Activated CD8-positive, alpha-beta T cell treated with anti-CD3 and anti-CD28 coated beads for 36 hours (primary cell): Measurements from ENCODE around the gene PVRIG. TPM values are rescaled to one million over a fixed set of nuclear protein-coding genes. Genes with fewer than 3 reads are reported as not detected.
"Not testable (repeated sequence)": the region's sequence is repeated elsewhere in the genome, so short reads cannot be mapped to it uniquely, and the experiment has no call there.

Source experiments
- ATAC-seq: fragments of 200-7000 bp; cut with Tn5 transposase; one replicate; pipeline ENCODE4 v1.10.0; 2021; ENCODE audit warnings: mild to moderate bottlenecking, moderate library complexity
- CTCF ChIA-PET: fragments of 350-600 bp; sonication (Branson Sonifier 250); formaldehyde crosslinking; loops from one replicate; lab custom pipeline; 2021; ENCODE audit warnings: antibody characterized with exemption; lab: Charles Lee
- POLR2A ChIA-PET: fragments of 350-600 bp; sonication (Branson Sonifier 250); formaldehyde crosslinking; loops from one replicate; lab custom pipeline; 2021; ENCODE audit warnings: antibody characterized with exemption; lab: Charles Lee
- DNase-seq: peaks from one replicate; pipeline ENCODE4 v3.0.0-alpha.2; 2020
- H3K27ac Mint-ChIP-seq: one replicate; pipeline ENCODE4 v1.8.0; 2021; ENCODE audit warnings: mild to moderate bottlenecking, mixed read lengths
- H3K27me3 Mint-ChIP-seq: one replicate; pipeline ENCODE4 v1.8.0; 2021; ENCODE audit warnings: mixed read lengths
- H3K36me3 Mint-ChIP-seq: one replicate; pipeline ENCODE4 v1.8.0; 2021; ENCODE audit warnings: low read depth, mixed read lengths
- H3K4me1 Mint-ChIP-seq: one replicate; pipeline ENCODE4 v1.8.0; 2021; ENCODE audit warnings: low read depth, mixed read lengths
- H3K4me3 Mint-ChIP-seq: one replicate; pipeline ENCODE4 v1.8.0; 2021; ENCODE audit warnings: mild to moderate bottlenecking, moderate library complexity, mixed read lengths
- H3K9me3 Mint-ChIP-seq: one replicate; pipeline ENCODE4 v1.8.0; 2021; ENCODE audit warnings: mixed read lengths
- intact Hi-C: fragments of 100-400 bp; cut with micrococcal nuclease; formaldehyde crosslinking; loops from one replicate; pipeline ENCODE4 v1.10.0; 2022
- total RNA-seq, 2 experiments: library from RNA; stranded (reverse); gene quantifications; one replicate each; pipeline ENCODE4 v1.2.3, GENCODE V29; 2021
- TF ChIP-seq, protein P1 (sequence below): fragments of 200-600 bp; IDR thresholded peaks from one replicate; pipeline ENCODE4 v1.8.0; 2022; ENCODE audit warnings: antibody characterized with exemption, mild to moderate bottlenecking

PVRIG gene
- total RNA-seq, 2 experiments from 2014 or later: 29.8 to 30.2 TPM

DNA sequence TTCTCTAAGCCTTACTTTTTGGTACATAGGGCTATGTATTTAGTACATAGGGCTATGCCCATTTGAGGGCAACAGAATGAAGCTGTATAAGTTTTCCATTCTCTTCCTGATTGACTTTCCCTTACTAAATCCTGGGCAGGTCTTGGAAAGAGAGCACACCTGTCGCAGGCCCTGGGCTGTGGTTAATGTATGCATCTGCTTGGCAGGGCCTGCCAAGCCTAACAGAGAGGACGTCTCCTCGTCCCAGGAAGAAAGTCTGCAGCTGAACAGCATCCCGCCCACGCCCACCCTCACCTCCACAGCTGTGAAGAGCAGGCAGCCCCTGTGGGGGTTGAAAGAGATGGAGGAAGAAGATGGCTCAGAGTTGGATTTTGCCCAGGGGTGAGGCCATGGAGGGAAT lies 8.9 kb upstream of the PVRIG start:
- CTCF ChIA-PET: interaction anchor here (0.6 to 7.7 kb wide), 9 partner anchors 17 to 129 kb away, joined by 3 to 60 read pairs (median 4); partner anchors contain the start of gene LAMTOR4
- intact Hi-C loops: loop anchor here (5.0 kb wide), 1 partner anchor 64 kb away; the partner anchor contains the start of gene LAMTOR4

DNA sequence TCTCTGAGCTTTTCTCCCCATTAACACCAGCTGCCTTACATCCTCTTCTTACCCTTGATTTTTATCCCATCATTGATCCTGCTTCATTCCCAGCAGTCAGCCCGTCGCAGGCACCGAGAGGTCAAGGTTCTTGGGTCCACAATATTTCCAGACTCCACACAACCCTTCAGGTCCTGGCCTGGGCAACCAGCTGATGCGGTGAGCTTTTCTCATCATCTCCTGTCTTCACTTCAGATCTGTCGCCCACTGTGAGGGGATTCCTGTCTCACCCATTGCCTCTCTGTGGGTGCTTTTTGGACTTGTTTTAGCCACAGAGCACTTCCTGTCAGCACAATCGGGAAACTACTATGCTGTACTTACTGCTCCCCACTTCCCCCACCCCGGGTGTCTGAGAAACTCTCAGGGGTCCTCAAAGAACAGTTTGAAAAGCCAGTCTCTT lies 8.4 kb upstream of the PVRIG start:
- intact Hi-C loops: loop anchor here (5.0 kb wide), 1 partner anchor 64 kb away; the partner anchor contains the start of gene LAMTOR4
- H3K4me3 Mint-ChIP-seq: peak overlapping the region; percentile 59
- TF ChIP-seq, protein P1, sequence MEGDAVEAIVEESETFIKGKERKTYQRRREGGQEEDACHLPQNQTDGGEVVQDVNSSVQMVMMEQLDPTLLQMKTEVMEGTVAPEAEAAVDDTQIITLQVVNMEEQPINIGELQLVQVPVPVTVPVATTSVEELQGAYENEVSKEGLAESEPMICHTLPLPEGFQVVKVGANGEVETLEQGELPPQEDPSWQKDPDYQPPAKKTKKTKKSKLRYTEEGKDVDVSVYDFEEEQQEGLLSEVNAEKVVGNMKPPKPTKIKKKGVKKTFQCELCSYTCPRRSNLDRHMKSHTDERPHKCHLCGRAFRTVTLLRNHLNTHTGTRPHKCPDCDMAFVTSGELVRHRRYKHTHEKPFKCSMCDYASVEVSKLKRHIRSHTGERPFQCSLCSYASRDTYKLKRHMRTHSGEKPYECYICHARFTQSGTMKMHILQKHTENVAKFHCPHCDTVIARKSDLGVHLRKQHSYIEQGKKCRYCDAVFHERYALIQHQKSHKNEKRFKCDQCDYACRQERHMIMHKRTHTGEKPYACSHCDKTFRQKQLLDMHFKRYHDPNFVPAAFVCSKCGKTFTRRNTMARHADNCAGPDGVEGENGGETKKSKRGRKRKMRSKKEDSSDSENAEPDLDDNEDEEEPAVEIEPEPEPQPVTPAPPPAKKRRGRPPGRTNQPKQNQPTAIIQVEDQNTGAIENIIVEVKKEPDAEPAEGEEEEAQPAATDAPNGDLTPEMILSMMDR: no peak
- DNase-seq (peak; percentile 83), ATAC-seq (peak; percentile 66)
- ChIA-PET CTCF (interaction anchor here (1.0 to 7.7 kb wide), 5 partner anchors 17 to 129 kb away, joined by 3 to 60 read pairs (median 34); partner anchors contain the start of gene LAMTOR4), POLR2A (interaction anchor here (0.9 to 3.7 kb wide), 12 partner anchors 9 to 85 kb away, joined by 3 to 28 read pairs (median 4); partner anchors contain the start of genes GPC2, MBLAC1, PVRIG and STAG3)
- peak overlapping the region; percentile 89 for H3K27ac Mint-ChIP-seq
- no peaks in the 10 kb centered on the region for H3K36me3 Mint-ChIP-seq
- no peaks in the 10 kb centered on the region for H3K9me3 Mint-ChIP-seq
- peaks cover 63% of the 10 kb centered on the region for H3K4me1 Mint-ChIP-seq
- H3K27me3 Mint-ChIP-seq: no peaks in the 10 kb centered on the region

More for the DNA sequence above, 8.9 kb upstream of the PVRIG start:
- ATAC-seq: no peak
- no peaks in the 10 kb centered on the region for H3K9me3 Mint-ChIP-seq
- no peaks in the 10 kb centered on the region for H3K36me3 Mint-ChIP-seq
- no peaks in the 10 kb centered on the region for H3K27me3 Mint-ChIP-seq
- POLR2A ChIA-PET: interaction anchor here (0.9 to 3.7 kb wide), 11 partner anchors 8 to 84 kb away, joined by 3 to 28 read pairs (median 4); partner anchors contain the start of genes GPC2, MBLAC1, PVRIG and STAG3
- H3K4me1 Mint-ChIP-seq: peaks cover 61% of the 10 kb centered on the region
- peak overlapping the region; percentile 59 for H3K4me3 Mint-ChIP-seq
- peak overlapping the region; percentile 89 for H3K27ac Mint-ChIP-seq
- TF ChIP-seq, protein P1: no peak
- peak; percentile 57 for DNase-seq

DNA sequence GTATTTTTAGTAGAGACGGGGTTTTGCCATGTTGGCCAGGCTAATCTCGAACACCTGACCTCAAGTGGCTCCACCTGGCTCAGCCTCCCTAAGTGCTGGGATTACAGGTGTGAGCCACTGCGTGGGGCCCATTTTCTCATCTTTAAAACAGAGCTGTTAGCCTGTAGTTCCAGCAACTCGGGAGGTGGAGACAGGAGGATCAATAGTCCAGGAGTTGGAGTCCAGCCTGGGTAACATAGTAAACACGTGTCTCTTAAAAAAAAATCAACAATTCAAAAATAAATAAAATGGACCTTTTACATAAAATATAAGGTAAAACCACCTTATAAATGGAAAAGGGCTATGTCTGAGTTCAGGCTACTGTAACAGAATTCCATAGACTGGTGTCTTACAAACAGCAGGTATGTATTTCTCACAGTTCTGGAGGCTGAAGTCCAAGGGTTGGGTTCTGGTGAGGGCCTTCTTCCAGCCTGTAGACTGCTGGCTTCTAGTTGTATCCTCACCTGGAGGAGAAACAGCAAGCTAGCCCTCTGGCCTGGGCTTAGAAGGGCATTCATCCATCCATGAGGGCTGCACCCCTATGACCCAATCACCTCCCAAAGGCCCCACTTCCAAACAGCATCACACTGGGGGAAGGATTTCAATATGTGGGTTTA lies 7.0 kb upstream of the PVRIG start:
- H3K4me1 Mint-ChIP-seq: peaks cover 74% of the 10 kb centered on the region
- ATAC-seq (no peak), DNase-seq (no peak)
- ChIA-PET CTCF (interaction anchor here (0.5 to 7.7 kb wide), 3 partner anchors 24 to 180 kb away, joined by 3 to 60 read pairs (median 46); no protein-coding TSS in a partner anchor), POLR2A (interaction anchor here (1.1 to 1.3 kb wide), 2 partner anchors 10 to 45 kb away, joined by 3 to 4 read pairs; partner anchors contain the start of gene GAL3ST4)
- H3K4me3 Mint-ChIP-seq: no peak overlapping the region
- H3K36me3 Mint-ChIP-seq: no peaks in the 10 kb centered on the region
- intact Hi-C loops: loop anchor here (5.0 kb wide), 1 partner anchor 65 kb away; the partner anchor contains the start of gene LAMTOR4
- H3K27me3 Mint-ChIP-seq: no peaks in the 10 kb centered on the region
- no peak overlapping the region for H3K27ac Mint-ChIP-seq
- no peaks in the 10 kb centered on the region for H3K9me3 Mint-ChIP-seq
- TF ChIP-seq, protein P1: no peak

DNA sequence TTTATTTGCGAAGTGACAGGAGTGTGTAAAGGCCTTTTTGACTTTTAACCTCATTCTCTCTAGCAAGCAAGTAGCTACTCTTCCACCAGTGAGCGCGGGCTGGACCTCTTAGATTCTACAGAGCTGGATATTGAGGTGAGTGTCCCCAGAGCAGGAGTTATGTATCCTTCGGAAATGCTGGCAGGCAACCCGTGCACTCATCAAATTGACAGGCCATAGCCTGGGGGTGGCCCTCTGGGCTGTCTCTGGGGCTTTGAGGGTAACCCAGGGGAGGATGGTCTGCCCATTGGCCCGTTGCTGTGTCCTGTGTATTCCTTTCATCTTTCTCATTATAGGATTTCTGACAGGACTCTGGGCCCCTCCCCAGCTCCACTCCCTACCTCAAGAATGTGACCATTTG lies 6.1 kb upstream of the PVRIG start:
- Mint-ChIP-seq H3K36me3 (peaks cover 2% of the 10 kb centered on the region), H3K9me3 (no peaks in the 10 kb centered on the region), H3K4me3 (no peak overlapping the region), H3K4me1 (peaks cover 71% of the 10 kb centered on the region), H3K27ac (no peak overlapping the region), H3K27me3 (no peaks in the 10 kb centered on the region)
- TF ChIP-seq, protein P1: no peak
- CTCF ChIA-PET: interaction anchor here (7.7 kb wide), 1 partner anchor 81 kb away, joined by 60 read pairs; no protein-coding TSS in a partner anchor
- intact Hi-C loops: loop anchor here (5.0 kb wide), 1 partner anchor 66 kb away; the partner anchor contains the start of gene LAMTOR4
- no peak for DNase-seq
- no peak for ATAC-seq
- POLR2A ChIA-PET: interaction anchor here (0.9 to 1.3 kb wide), 3 partner anchors 11 to 79 kb away, joined by 3 to 5 read pairs (median 4); no protein-coding TSS in a partner anchor

DNA sequence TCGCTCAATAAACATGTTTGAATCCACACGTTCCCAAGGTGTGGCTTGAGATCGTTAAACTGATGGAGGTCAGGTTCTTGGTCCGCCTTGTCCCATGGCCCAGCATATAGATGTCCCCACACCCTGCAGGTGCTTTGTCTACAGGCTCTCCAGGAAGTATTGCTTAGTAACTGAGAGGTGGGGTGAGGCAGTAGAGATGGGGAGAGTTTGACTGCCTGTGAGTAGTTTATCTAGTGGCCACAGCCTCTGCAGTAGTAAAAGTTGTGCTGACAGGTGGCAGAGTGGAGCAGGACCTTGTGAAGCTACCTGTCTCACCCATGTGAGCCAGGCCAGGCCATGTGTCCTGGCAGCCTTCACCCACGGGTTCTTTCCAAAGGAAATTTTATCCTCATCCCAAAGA lies 5.4 kb upstream of the PVRIG start:
- not testable (repeated sequence) for H3K4me3 Mint-ChIP-seq

More for the DNA sequence above, 5.4 kb upstream of the PVRIG start:
- not testable (repeated sequence) for H3K9me3 Mint-ChIP-seq, ATAC-seq, DNase-seq, H3K27me3 Mint-ChIP-seq, H3K36me3 Mint-ChIP-seq
- ChIA-PET CTCF (interaction anchor here (7.7 kb wide), 1 partner anchor 82 kb away, joined by 60 read pairs; no protein-coding TSS in a partner anchor), POLR2A (interaction anchor here (0.9 kb wide), 1 partner anchor 30 kb away, joined by 5 read pairs; no protein-coding TSS in a partner anchor)
- intact Hi-C loops: loop anchor here (5.0 kb wide), 1 partner anchor 67 kb away; the partner anchor contains the start of gene LAMTOR4
- Mint-ChIP-seq H3K27ac (peak overlapping the region; percentile 44), H3K4me1 (peaks cover 71% of the 10 kb centered on the region)
